OCI-LY7 (cell line): ENCODE measurements around the gene TTC9B. TPM values are rescaled to one million over a fixed set of nuclear protein-coding genes. Genes with fewer than 3 reads are reported as not detected.

Experiments used
- BruUV-seq: library from RNA; stranded (reverse); fragments of 400-500 nt; replicated peaks from 2 replicates; lab custom pipeline; 2021; lab: Mats Ljungman, UMichigan
- CTCF ChIA-PET: fragments of 300-600 bp; sonication (Branson Sonifier 250); formaldehyde crosslinking; loops from one replicate; lab custom pipeline; 2022; ENCODE audit warnings: antibody characterized with exemption; ENCODE audit not compliant: unreplicated experiment; lab: Charles Lee
- POLR2A ChIA-PET: fragments of 300-600 bp; sonication (Branson Sonifier 250); formaldehyde crosslinking; loops from one replicate; lab custom pipeline; 2022; ENCODE audit warnings: antibody characterized with exemption; lab: Charles Lee
- DNase-seq: peaks from one replicate; pipeline ENCODE4 v3.0.0-alpha.2; 2015; ENCODE audit warnings: low spot score
- H2AFZ ChIP-seq: fragments of 200-600 bp; sonication (generic), shearing (Covaris generic); 2 replicates; pipeline ENCODE4 v1.6.1; 2014; ENCODE audit warnings: mild to moderate bottlenecking, antibody characterized with exemption, low read length, moderate library complexity
- H3K27ac ChIP-seq: fragments of 200-600 bp; sonication (generic); 2 replicates; pipeline ENCODE4 v1.5.1; 2014; ENCODE audit warnings: mixed run types, low read depth, mild to moderate bottlenecking, moderate library complexity, low read length, inconsistent platforms; ENCODE audit not compliant: poor library complexity, severe bottlenecking
- H3K36me3 ChIP-seq: fragments of 200-600 bp; sonication (generic); 2 replicates; pipeline ENCODE4 v1.6.1; 2014; ENCODE audit warnings: mild to moderate bottlenecking, antibody characterized with exemption, low read length, moderate library complexity, mixed read lengths; ENCODE audit not compliant: insufficient read depth
- H3K4me1 ChIP-seq: fragments of 200-600 bp; sonication (generic); 2 replicates; pipeline ENCODE4 v1.5.1; 2014; ENCODE audit warnings: mild to moderate bottlenecking, low read length; ENCODE audit not compliant: insufficient read depth, poor library complexity, severe bottlenecking
- H3K4me2 ChIP-seq: fragments of 200-600 bp; sonication (generic); 2 replicates; pipeline ENCODE4 v1.6.1; 2014; ENCODE audit warnings: mild to moderate bottlenecking, low read length
- H3K4me3 ChIP-seq: fragments of 200-600 bp; sonication (generic); 2 replicates; pipeline ENCODE4 v1.5.1; 2014; ENCODE audit warnings: mild to moderate bottlenecking, low read depth, low read length; ENCODE audit not compliant: poor library complexity, severe bottlenecking
- H3K79me2 ChIP-seq: fragments of 200-600 bp; sonication (generic); 2 replicates; pipeline ENCODE4 v1.6.1; 2016; ENCODE audit warnings: low read depth, mild to moderate bottlenecking, low read length, moderate library complexity, mixed read lengths; ENCODE audit not compliant: insufficient read depth
- H3K9me2 ChIP-seq: fragments of 200-600 bp; sonication (generic); 2 replicates; pipeline ENCODE4 v1.6.1; 2016; ENCODE audit warnings: mild to moderate bottlenecking, low read length, mixed read lengths; ENCODE audit not compliant: insufficient read depth
- H3K9me3 ChIP-seq: fragments of 200-600 bp; sonication (generic); 2 replicates; pipeline ENCODE4 v1.6.1; 2014; ENCODE audit warnings: mild to moderate bottlenecking, mixed run types, low read length, mixed read lengths
- H4K20me1 ChIP-seq: fragments of 200-600 bp; sonication (generic); 2 replicates; pipeline ENCODE4 v1.6.1; 2014; ENCODE audit warnings: mild to moderate bottlenecking, antibody characterized with exemption, low read length, moderate library complexity, mixed read lengths; ENCODE audit not compliant: insufficient read depth
- EZH2phosphoT487 ChIP-seq: fragments of 200-600 bp; sonication (generic); IDR thresholded peaks from 2 replicates; pipeline ENCODE4 v1.6.1; 2018; ENCODE audit warnings: low read depth, borderline replicate concordance, mild to moderate bottlenecking, mixed run types, antibody characterized with exemption, low read length, moderate library complexity, mixed read lengths
- intact Hi-C: fragments of 100-400 bp; cut with micrococcal nuclease; formaldehyde crosslinking; loops from one replicate; pipeline ENCODE4 v1.10.0; 2022; ENCODE audit not compliant: unreplicated experiment
- total RNA-seq, 2 experiments: library from RNA; depleted of rRNA in 1 of 2; stranded (reverse); fragments of >200 nt in 1 of 2; shearing (Covaris generic) in 1 of 2; gene quantifications; 2 replicates each; pipeline ENCODE4 v1.2.3, GENCODE V29; 2014 to 2022
- TF ChIP-seq, protein P1 (sequence below): fragments of 200-600 bp; sonication (generic); conservative IDR thresholded peaks from 2 replicates; pipeline ENCODE4 v1.5.1; 2014; ENCODE audit warnings: mild to moderate bottlenecking, antibody characterized with exemption, low read length, moderate library complexity, mixed read lengths

Gene TTC9B
- total RNA-seq, 2 experiments from 2014 or later = not detected

DNA sequence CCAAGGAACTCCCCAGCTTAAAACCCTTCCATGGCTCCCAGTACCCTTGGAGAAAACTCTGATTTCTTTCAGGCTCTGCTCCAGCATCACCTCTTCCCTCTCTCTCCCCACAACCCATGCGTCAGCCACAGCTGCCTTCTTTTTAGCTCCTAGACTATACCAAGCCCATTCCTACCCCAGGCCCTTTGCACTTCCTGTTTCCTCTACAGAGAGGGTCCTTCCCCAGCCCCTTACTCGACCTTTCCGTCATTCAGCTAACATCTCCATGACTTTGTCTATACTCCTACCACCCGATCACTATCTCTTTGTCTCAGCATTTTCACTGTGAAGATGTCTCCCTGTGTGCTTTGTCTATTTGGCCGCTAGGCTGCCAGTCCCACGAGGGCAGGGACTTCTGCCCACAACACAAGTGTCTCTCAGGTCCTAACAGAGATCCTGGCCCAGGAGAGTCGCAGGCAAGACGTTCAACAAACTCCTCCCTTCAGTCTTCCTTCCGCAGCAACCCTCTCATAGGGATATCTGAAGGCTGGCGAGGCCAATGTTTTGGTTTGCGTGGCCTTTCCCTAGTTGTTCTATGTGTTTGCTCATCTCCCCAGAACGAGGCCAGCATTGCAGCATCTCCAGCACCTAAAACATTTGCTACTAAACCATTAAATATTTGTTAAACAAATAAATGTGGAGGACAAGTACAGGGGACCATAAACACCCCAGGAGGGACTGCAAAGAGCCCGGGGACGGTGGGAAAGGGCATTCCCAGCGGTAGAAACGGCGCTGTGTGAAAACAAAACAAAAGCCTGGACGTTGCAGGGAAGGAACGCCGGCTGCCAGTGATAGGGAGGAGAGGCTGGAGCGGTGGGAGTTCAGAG lies 7.5 kb upstream of the TTC9B start:
- TF ChIP-seq, protein P1, sequence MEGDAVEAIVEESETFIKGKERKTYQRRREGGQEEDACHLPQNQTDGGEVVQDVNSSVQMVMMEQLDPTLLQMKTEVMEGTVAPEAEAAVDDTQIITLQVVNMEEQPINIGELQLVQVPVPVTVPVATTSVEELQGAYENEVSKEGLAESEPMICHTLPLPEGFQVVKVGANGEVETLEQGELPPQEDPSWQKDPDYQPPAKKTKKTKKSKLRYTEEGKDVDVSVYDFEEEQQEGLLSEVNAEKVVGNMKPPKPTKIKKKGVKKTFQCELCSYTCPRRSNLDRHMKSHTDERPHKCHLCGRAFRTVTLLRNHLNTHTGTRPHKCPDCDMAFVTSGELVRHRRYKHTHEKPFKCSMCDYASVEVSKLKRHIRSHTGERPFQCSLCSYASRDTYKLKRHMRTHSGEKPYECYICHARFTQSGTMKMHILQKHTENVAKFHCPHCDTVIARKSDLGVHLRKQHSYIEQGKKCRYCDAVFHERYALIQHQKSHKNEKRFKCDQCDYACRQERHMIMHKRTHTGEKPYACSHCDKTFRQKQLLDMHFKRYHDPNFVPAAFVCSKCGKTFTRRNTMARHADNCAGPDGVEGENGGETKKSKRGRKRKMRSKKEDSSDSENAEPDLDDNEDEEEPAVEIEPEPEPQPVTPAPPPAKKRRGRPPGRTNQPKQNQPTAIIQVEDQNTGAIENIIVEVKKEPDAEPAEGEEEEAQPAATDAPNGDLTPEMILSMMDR = no peak
- no peak for TF ChIP-seq EZH2phosphoT487
- intact Hi-C loops = no loop called here
- no peak overlapping the region for H3K27ac ChIP-seq
- no peaks in the 10 kb centered on the region for H3K9me2 ChIP-seq
- no peaks in the 10 kb centered on the region for H3K79me2 ChIP-seq
- no peak overlapping the region for H2AFZ ChIP-seq
- no peaks in the 10 kb centered on the region; the same call in 1 of the 2 replicates for H4K20me1 ChIP-seq
- POLR2A ChIA-PET = no interaction called here
- H3K9me3 ChIP-seq = 0 out of 2 replicates have a peak, but pooled peaks cover 4% of the 10 kb centered on the region
- CTCF ChIA-PET = no interaction called here
- H3K4me3 ChIP-seq = no peak overlapping the region
- BruUV-seq = no TSS peak
- no peaks in the 10 kb centered on the region for H3K4me1 ChIP-seq
- no peak overlapping the region for H3K4me2 ChIP-seq
- no peaks in the 10 kb centered on the region for H3K36me3 ChIP-seq
- DNase-seq = no peak

DNA sequence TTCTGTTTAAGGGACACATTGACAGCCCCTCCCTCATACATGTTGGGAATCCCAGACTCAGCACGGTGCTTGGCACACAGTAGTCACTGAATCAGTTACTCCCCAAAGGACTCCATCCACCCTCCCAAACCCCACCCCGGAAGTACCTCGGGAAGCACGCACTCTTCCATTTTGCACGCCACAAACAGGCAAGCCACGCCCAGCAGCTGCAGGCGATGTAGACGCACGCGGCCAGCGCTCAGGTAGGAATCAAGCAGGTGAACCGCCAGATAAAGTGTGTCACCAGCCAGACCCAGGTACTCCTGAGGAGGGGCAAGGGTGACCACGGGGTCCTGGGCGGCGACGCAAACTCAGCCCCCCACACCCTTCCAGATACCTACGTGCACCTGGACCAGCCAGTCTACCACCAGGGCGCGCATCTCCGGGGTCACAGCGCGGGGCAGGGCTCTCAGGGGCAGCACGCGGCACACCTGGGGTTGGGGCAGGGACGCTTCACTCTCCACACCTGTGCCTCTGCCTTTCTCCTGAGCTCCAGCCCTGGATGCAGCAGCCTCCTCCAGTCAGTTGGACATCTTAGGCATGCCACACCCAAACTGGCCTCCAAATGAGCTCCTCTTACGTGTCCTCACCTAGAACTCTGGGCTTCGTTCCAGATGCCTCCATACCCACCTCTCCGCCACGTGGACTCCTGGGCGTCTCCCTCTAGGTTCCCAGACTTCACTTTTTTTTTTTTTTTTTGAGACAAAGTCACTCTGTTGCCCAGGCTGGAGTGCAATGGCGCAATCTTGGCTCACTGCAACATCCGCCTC lies 6.4 kb upstream of the TTC9B start:
- no peak overlapping the region for H2AFZ ChIP-seq
- H3K4me1 ChIP-seq = no peaks in the 10 kb centered on the region
- no peak overlapping the region for H3K4me3 ChIP-seq
- no peaks in the 10 kb centered on the region for H3K79me2 ChIP-seq
- TF ChIP-seq, protein P1 = no peak
- no peak for TF ChIP-seq EZH2phosphoT487
- H4K20me1 ChIP-seq = no peaks in the 10 kb centered on the region; the same call in 1 of the 2 replicates
- POLR2A ChIA-PET = no interaction called here
- H3K9me3 ChIP-seq = 0 out of 2 replicates have a peak, but pooled peaks cover 4% of the 10 kb centered on the region
- no peak for DNase-seq
- H3K4me2 ChIP-seq = no peak overlapping the region
- no TSS peak for BruUV-seq
- H3K36me3 ChIP-seq = no peaks in the 10 kb centered on the region
- H3K27ac ChIP-seq = no peak overlapping the region
- intact Hi-C loops = no loop called here
- H3K9me2 ChIP-seq = no peaks in the 10 kb centered on the region
- CTCF ChIA-PET = no interaction called here
